HG03521 (cell line): Measurements from ENCODE around the gene KLRC3.
"Not testable (repeated sequence)": the region's sequence is repeated elsewhere in the genome, so short reads cannot be mapped to it uniquely, and the experiment has no call there.

Source experiments
- ATAC-seq: cut with Tn5 transposase; IDR thresholded peaks from one replicate; pipeline ENCODE4 v1.9.1; 2021; ENCODE audit warnings: mild to moderate bottlenecking, moderate library complexity; ENCODE audit not compliant: unreplicated experiment

The KLRC3 gene

DNA sequence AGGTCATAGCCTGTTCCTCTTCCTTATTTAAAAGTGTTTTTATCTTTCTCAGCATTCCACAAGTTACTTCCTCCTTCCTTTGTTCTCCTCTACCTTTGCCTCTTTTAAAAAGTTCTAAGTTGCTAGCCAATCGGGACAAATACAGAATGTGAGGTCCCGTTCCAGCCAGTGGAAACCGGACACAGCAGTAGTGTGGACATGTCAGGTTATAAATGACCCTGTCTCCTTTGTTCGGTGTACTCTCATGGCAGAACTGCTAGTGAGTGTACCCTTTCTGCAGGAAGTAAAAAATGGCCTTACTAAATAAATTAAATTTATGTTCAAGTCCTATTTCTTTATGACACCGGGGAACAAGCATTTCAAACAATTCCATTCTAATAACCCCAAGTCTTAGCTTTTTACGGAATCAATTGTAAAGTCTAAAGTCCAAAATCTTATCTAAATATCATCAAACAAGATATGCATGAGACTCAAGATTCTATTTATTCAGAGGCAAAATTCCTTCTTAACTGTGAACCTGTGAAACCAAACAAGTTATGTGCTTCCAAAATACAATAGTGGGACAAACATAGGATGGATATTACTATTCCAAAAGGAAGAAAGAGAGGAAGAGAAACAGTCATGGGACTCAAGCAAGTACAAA is 48.4 kb downstream of the KLRC3 start:
- ATAC-seq: not testable (repeated sequence)

- no peak for ATAC-seq
Measured at GRCh38 chr12:10369557-10370415, 50.6 kb downstream of the KLRC3 start.

DNA sequence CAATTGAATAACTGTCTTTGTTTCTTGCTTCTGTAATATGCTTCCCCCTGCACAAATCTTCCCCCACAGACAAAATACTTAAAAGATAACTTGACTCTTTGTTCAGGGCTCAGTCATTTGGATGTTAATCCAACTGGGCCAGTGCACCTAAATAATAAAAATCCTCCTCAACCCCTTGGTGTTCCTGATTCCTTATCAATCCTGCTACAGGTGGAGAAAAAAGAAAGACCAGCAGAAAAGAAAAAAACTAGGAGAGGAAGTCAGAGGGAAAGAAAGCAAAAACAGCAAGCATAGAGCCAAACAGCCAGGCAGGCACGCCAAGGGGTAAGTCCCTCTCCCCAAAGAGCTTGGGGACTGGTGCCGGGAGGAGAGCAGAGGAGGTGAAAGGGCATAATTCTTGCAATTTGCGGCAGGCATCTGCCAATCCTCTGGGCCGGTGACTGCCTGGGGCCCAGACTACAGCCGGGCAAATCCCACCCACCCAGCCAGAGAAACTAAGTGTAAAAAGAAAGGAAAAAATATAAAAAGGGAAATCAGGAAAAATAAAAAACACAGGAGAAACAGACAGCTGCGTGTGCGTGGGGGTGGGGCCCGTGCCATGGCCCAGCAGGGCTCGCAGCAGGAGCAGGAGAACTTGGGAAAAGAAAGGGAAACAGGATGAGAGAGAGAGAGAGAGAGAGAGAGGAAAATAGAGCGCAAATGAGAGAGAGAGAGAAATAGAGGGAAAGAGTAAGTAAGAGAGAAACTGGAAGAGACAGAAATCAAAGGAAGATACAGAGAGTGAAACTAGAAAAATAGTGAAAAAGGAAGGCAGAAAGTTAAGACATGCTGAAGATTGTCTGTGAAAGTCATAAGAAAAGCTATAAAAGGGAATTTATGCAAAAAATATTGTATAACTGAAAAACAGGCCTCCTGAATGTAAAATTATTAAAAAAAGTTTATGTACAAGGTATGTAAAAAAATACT is 51.9 kb downstream of the KLRC3 start:
- no peak for ATAC-seq

GRCh38 chr12:10367714-10368113 is 52.7 kb downstream of the KLRC3 start:
- ATAC-seq: not testable (repeated sequence)

DNA sequence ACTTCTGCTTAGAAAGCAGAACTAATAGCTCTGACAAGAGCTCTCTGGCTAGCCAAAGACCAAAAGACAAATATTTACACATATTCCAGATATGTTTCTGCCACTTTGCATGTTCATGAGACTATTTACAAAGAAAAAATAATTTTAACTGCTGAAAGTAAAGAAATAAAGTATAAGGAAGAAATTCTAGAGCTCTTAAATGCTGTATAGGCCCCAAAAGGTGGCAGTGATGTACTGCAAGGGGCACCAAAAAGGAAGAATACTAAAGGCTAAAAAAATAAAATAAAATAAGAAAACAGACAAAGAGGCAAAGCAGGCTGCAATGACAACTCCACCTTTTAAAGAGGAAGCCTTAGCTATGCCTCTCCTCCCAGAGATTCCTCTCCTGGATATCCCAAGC is 53.5 kb downstream of the KLRC3 start:
- ATAC-seq: no peak

GRCh38 chr12:10365696-10366405 is 54.5 kb downstream of the KLRC3 start:
- no peak for ATAC-seq

GRCh38 chr12:10364815-10365622 is 55.4 kb downstream of the KLRC3 start:
- peak; percentile 39 for ATAC-seq

GRCh38 chr12:10363914-10364814 is 56.2 kb downstream of the KLRC3 start:
- ATAC-seq: peak; percentile 79

DNA sequence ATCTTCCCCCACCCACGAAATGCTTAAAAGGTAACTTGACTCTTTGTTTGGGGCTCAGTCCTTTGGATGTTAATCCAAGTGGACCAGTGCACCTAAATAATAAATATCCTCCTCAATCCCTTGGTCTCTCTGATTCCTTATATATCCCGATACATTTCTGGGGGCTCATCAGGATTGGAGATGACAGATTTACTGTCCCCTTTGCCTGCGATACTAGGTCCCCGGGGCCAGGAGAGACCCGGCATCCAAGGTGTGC is 56.8 kb downstream of the KLRC3 start:
- no peak for ATAC-seq

GRCh38 chr12:10362828-10363657 is 57.4 kb downstream of the KLRC3 start:
- no peak for ATAC-seq

- no peak for ATAC-seq
Measured at GRCh38 chr12:10362325-10362724, 58.1 kb downstream of the KLRC3 start.
